Activated CD8-positive, alpha-beta T cell treated with anti-CD3 and anti-CD28 coated beads for 36 hours (primary cell): ENCODE data around the gene CTNNA3. TPM values are rescaled to one million over a fixed set of nuclear protein-coding genes. Genes with fewer than 3 reads are reported as not detected.

Experiments used
- ATAC-seq: fragments of 200-7000 bp; cut with Tn5 transposase; one replicate; pipeline ENCODE4 v1.10.0; 2021; ENCODE audit warnings: mild to moderate bottlenecking, moderate library complexity
- CTCF ChIA-PET: fragments of 350-600 bp; sonication (Branson Sonifier 250); formaldehyde crosslinking; loops from one replicate; lab custom pipeline; 2021; ENCODE audit warnings: antibody characterized with exemption; lab: Charles Lee
- POLR2A ChIA-PET: fragments of 350-600 bp; sonication (Branson Sonifier 250); formaldehyde crosslinking; loops from one replicate; lab custom pipeline; 2021; ENCODE audit warnings: antibody characterized with exemption; lab: Charles Lee
- DNase-seq: peaks from one replicate; pipeline ENCODE4 v3.0.0-alpha.2; 2020
- H3K27ac Mint-ChIP-seq: one replicate; pipeline ENCODE4 v1.8.0; 2021; ENCODE audit warnings: mild to moderate bottlenecking, mixed read lengths
- H3K27me3 Mint-ChIP-seq: one replicate; pipeline ENCODE4 v1.8.0; 2021; ENCODE audit warnings: mixed read lengths
- H3K36me3 Mint-ChIP-seq: one replicate; pipeline ENCODE4 v1.8.0; 2021; ENCODE audit warnings: low read depth, mixed read lengths
- H3K4me1 Mint-ChIP-seq: one replicate; pipeline ENCODE4 v1.8.0; 2021; ENCODE audit warnings: low read depth, mixed read lengths
- H3K4me3 Mint-ChIP-seq: one replicate; pipeline ENCODE4 v1.8.0; 2021; ENCODE audit warnings: mild to moderate bottlenecking, moderate library complexity, mixed read lengths
- H3K9me3 Mint-ChIP-seq: one replicate; pipeline ENCODE4 v1.8.0; 2021; ENCODE audit warnings: mixed read lengths
- CTCF ChIP-seq: fragments of 200-600 bp; IDR thresholded peaks from one replicate; pipeline ENCODE4 v1.8.0; 2022; ENCODE audit warnings: antibody characterized with exemption, mild to moderate bottlenecking
- intact Hi-C: fragments of 100-400 bp; cut with micrococcal nuclease; formaldehyde crosslinking; loops from one replicate; pipeline ENCODE4 v1.10.0; 2022
- total RNA-seq, 2 experiments: library from RNA; stranded (reverse); gene quantifications; one replicate each; pipeline ENCODE4 v1.2.3, GENCODE V29; 2021

Gene CTNNA3
- total RNA-seq, 2 experiments from 2014 or later = not detected

GRCh38 chr10:66799474-66799873 is 896.5 kb downstream of the CTNNA3 start:
- Mint-ChIP-seq H3K27me3 (no peaks in the 10 kb centered on the region), H3K4me1 (no peaks in the 10 kb centered on the region), H3K4me3 (no peak overlapping the region), H3K9me3 (peaks cover 2% of the 10 kb centered on the region), H3K36me3 (no peaks in the 10 kb centered on the region), H3K27ac (no peak overlapping the region)
- no peak for TF ChIP-seq CTCF
- no peak for DNase-seq
- ATAC-seq = no peak
- intact Hi-C loops = no loop called here
- POLR2A ChIA-PET = no interaction called here
- CTCF ChIA-PET = no interaction called here

GRCh38 chr10:66795866-66796265 is 900.1 kb downstream of the CTNNA3 start:
- CTCF ChIA-PET = no interaction called here
- no peak for DNase-seq
- POLR2A ChIA-PET = no interaction called here
- Mint-ChIP-seq H3K4me1 (no peaks in the 10 kb centered on the region), H3K27me3 (no peaks in the 10 kb centered on the region), H3K9me3 (peaks cover 2% of the 10 kb centered on the region), H3K27ac (no peak overlapping the region), H3K36me3 (no peaks in the 10 kb centered on the region), H3K4me3 (no peak overlapping the region)
- no peak for ATAC-seq
- intact Hi-C loops = no loop called here
- TF ChIP-seq CTCF = no peak

GRCh38 chr10:66792441-66792840 is 903.6 kb downstream of the CTNNA3 start:
- Mint-ChIP-seq H3K36me3 (no peaks in the 10 kb centered on the region), H3K9me3 (peaks cover 2% of the 10 kb centered on the region), H3K27ac (no peak overlapping the region), H3K4me1 (no peaks in the 10 kb centered on the region), H3K4me3 (no peak overlapping the region), H3K27me3 (no peaks in the 10 kb centered on the region)
- TF ChIP-seq CTCF = no peak
- intact Hi-C loops = no loop called here
- ChIA-PET CTCF (no interaction called here), POLR2A (no interaction called here)
- DNase-seq (no peak), ATAC-seq (no peak)

- Mint-ChIP-seq H3K27me3 (no peaks in the 10 kb centered on the region), H3K36me3 (no peaks in the 10 kb centered on the region), H3K9me3 (no peaks in the 10 kb centered on the region), H3K4me1 (no peaks in the 10 kb centered on the region), H3K27ac (no peak overlapping the region), H3K4me3 (no peak overlapping the region)
- ATAC-seq (no peak), DNase-seq (no peak)
- no peak for TF ChIP-seq CTCF
- CTCF ChIA-PET = no interaction called here
- intact Hi-C loops = no loop called here
- POLR2A ChIA-PET = no interaction called here
Measured at GRCh38 chr10:66788178-66788987, 907.6 kb downstream of the CTNNA3 start.

GRCh38 chr10:66786709-66787108 is 909.3 kb downstream of the CTNNA3 start:
- Mint-ChIP-seq H3K36me3 (no peaks in the 10 kb centered on the region), H3K4me1 (no peaks in the 10 kb centered on the region), H3K4me3 (no peak overlapping the region), H3K9me3 (no peaks in the 10 kb centered on the region), H3K27me3 (no peaks in the 10 kb centered on the region), H3K27ac (no peak overlapping the region)
- no peak for TF ChIP-seq CTCF
- intact Hi-C loops = no loop called here
- no peak for DNase-seq
- POLR2A ChIA-PET = no interaction called here
- ATAC-seq = no peak
- CTCF ChIA-PET = no interaction called here
